Kidney epithelial cell (primary cell): ENCODE measurements around the gene NALCN. TPM values are rescaled to one million over a fixed set of nuclear protein-coding genes. Genes with fewer than 3 reads are reported as not detected.
"Not testable (repeated sequence)": the region's sequence is repeated elsewhere in the genome, so short reads cannot be mapped to it uniquely, and the experiment has no call there.

Experiments
- DNase-seq: peaks from one replicate; pipeline ENCODE4 v3.0.0-alpha.2; 2010; ENCODE audit warnings: low read depth
- H3K27me3 ChIP-seq: 2 replicates; pipeline ENCODE4 v1.6.0; 2011; ENCODE audit warnings: low read length; ENCODE audit not compliant: control insufficient read depth, insufficient read depth
- H3K36me3 ChIP-seq: 2 replicates; pipeline ENCODE4 v1.5.1; 2011; ENCODE audit warnings: low read length; ENCODE audit not compliant: control insufficient read depth, insufficient read depth
- H3K4me3 ChIP-seq: 2 replicates; pipeline ENCODE4 v1.5.1; 2011; ENCODE audit warnings: low read depth, mild to moderate bottlenecking, control low read depth, low read length
- CTCF ChIP-seq: IDR thresholded peaks from 2 replicates; pipeline ENCODE4 v1.5.1; 2011; ENCODE audit warnings: mild to moderate bottlenecking, moderate library complexity, low read length, control low read depth, inconsistent platforms; ENCODE audit not compliant: insufficient read depth, poor library complexity, severe bottlenecking
- total RNA-seq: library from RNA; depleted of rRNA; stranded (reverse); fragments of >200 nt; gene quantifications from 2 replicates; pipeline ENCODE4 v1.2.3, GENCODE V29; 2015

The NALCN gene
- total RNA-seq, 1 donor from 2014 or later, result 1.8 TPM

- DNase-seq, result no peak
- Histone ChIP-seq H3K36me3 (no peaks in the 10 kb centered on the region), H3K4me3 (no peak overlapping the region), H3K27me3 (no peaks in the 10 kb centered on the region)
- TF ChIP-seq CTCF, result no peak
Measured at GRCh38 chr13:101331731-101332130, 84.6 kb downstream of the NALCN start.

- no peaks in the 10 kb centered on the region for H3K27me3 ChIP-seq
- TF ChIP-seq CTCF, result no peak
- no peak overlapping the region for H3K4me3 ChIP-seq
- H3K36me3 ChIP-seq, result no peaks in the 10 kb centered on the region
- no peak for DNase-seq
Measured at GRCh38 chr13:101327871-101328270, 88.4 kb downstream of the NALCN start.

- Histone ChIP-seq H3K27me3 (no peaks in the 10 kb centered on the region), H3K36me3 (no peaks in the 10 kb centered on the region), H3K4me3 (no peak overlapping the region)
- no peak for DNase-seq
- no peak for TF ChIP-seq CTCF
Measured at GRCh38 chr13:101326710-101327109, 89.6 kb downstream of the NALCN start.

- no peaks in the 10 kb centered on the region for H3K36me3 ChIP-seq
- no peak for TF ChIP-seq CTCF
Measured at GRCh38 chr13:101325423-101325822, 90.9 kb downstream of the NALCN start.

GRCh38 chr13:101323601-101324000, 92.7 kb downstream of the NALCN start:
- no peak for DNase-seq
- Histone ChIP-seq H3K27me3 (no peaks in the 10 kb centered on the region), H3K4me3 (no peak overlapping the region), H3K36me3 (no peaks in the 10 kb centered on the region)
- no peak for TF ChIP-seq CTCF

More at GRCh38 chr13:101325423-101325822, 90.9 kb downstream of the NALCN start:
- no peak for DNase-seq
- Histone ChIP-seq H3K27me3 (no peaks in the 10 kb centered on the region), H3K4me3 (no peak overlapping the region)

GRCh38 chr13:101317986-101318523, 98.3 kb downstream of the NALCN start:
- H3K4me3 ChIP-seq, result no peak overlapping the region
- TF ChIP-seq CTCF, result no peak
- no peaks in the 10 kb centered on the region for H3K27me3 ChIP-seq
- H3K36me3 ChIP-seq, result no peaks in the 10 kb centered on the region
- DNase-seq, result no peak

- not testable (repeated sequence) for H3K27me3 ChIP-seq, DNase-seq, H3K4me3 ChIP-seq, H3K36me3 ChIP-seq
Measured at GRCh38 chr13:101313479-101313878, 102.8 kb downstream of the NALCN start.
